Kidney glomerular epithelial cell (primary cell): ENCODE measurements around the gene ZDHHC8.

Experiments used
- DNase-seq: peaks from one replicate; lab custom pipeline; 2025; lab: John Stamatoyannopoulos, UW

Gene ZDHHC8

GRCh38 chr22:20180640-20181039, 49.0 kb downstream of the ZDHHC8 start:
- no peak for DNase-seq

DNA sequence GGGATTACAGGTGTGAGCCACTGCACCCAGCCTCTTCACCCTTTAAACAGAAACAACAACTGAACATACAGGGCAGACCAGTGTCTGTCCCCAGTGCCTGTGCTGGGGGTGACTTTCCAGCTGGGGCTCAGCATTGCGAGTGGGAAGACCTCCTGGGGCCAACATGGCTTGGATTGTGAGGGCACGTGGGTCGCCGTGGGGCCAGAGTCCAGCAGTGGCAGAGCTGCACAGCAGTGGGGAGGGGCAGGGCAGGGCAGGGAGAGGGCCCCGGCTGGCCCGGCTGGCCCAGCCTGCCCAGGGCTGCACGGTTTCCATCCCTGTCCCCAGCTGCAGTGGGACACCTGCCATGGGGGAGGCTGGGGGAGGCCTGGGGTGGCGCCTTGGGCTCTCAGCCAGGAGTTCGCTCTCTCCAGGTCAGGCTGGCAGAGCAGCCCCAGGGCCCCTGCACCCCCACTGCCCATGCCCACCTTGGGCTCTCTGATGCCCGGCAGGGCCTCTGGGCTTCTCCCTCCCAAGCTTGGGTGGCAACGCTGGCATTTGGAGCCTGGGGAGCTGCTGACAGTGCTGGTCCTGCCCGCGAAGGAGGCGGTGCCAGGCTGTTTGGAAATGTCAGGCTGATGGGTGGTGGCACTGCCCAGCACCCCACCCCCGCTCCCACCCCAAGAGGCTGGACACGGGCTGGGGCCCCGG, 49.7 kb downstream of the ZDHHC8 start:
- DNase-seq, result no peak

DNA sequence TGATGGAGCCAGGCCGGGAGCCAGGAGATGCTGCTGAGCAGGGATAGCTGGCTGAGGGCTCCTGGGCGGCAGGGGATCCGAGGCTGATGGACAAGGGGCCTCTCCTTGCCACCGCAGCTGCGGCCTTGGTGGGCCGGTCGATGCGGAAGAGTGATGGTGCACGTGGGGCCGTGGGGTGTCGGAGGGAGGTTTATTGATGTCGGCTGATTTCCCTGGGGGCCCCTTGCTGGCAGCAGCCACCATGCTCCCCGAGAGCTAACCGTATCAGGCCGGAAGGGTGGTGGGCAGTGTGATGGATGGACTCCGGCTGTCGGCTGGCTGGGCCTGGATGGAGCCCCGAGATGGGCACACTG, 50.3 kb downstream of the ZDHHC8 start:
- no peak for DNase-seq

DNA sequence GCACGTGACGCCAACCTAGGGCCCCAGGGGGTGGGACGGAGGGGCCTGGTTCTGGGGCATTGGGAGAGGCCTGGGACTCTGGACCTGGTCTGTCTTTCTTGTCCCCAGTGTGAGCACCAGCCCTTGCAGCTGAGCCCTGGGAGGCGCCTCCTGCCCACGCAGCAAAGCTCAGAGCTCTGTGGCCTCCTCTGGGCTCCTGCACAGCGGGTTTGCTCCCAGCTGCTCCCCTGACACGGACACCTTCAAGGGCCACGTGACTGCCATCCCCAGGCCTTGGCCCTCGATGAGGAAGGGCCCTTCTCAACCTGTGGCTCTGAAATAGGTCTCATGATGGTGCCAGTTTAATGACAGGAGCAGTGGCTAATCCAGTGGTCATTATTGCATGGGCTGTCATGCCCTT, 50.8 kb downstream of the ZDHHC8 start:
- no peak for DNase-seq

DNA sequence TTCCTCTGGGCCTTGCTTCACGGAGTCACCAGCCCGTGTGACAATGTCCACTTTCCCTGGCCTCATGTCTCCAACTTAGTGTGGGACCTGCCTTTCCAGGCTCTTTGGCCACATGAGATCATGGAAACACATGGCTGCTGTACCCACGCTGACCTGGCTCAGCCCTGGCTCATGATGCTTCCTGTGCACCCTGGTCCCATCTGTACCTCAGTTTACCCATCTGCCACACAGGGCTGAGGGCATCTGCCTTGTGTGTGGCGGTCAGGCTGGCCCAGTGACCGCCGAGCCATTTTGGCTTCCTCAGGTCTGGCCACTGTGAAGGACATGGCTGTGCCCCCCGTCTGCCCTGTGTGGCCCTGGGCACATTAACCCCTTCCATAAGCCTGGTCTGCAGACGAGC, 51.5 kb downstream of the ZDHHC8 start:
- no peak for DNase-seq

DNA sequence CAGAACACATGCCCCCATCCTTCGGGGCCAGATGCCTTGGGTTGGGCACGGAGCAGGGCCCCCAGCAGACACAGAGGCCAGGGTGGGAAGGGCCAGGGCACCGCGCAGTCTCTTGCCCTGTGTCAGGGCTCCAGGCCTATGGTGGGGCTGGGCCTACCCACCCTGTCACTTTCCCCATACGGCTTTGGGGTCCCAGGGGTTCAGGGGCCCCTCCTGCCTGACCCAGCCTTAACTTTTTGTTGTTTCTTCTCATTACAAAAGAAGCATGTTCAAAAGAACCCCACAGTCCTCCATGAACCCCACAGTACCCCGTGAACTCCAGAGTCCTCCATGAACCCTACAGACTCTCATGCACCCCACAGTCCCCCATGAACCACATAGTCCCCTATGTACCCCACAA, 52.2 kb downstream of the ZDHHC8 start:
- DNase-seq, result no peak

DNA sequence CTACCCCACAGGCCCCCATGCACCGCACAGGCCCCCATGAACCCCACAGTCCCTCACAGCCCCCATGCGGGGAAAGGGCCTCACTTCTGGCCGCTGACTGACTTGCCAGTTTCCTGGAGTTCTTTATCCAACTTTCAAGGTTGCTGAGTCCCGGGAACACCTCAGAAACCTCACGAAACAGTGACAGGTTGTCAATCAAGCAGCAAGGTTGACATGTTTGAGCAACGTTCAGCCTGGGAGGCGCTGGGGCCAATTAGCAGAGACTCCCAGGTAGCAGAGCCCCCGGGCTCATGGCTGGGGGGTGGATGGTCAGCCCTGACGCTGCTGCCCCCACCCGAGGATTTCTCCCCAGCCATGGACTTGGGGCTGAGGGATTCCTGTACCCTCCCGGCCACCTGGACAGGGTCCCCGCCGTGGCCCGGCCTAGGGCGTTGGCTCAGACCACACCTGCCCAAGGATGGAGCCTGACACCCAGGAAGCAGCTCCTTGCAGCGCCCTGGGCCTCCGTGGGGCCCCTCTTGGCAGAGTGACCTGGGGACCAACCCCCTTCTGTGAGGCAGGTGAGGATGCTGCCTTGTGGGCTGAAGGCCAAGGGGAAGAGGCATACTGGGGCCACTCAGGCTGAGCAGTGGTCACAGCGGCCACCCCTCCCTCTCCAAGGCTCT, 53.0 kb downstream of the ZDHHC8 start:
- no peak for DNase-seq

GRCh38 chr22:20185750-20186149, 54.1 kb downstream of the ZDHHC8 start:
- no peak for DNase-seq

DNA sequence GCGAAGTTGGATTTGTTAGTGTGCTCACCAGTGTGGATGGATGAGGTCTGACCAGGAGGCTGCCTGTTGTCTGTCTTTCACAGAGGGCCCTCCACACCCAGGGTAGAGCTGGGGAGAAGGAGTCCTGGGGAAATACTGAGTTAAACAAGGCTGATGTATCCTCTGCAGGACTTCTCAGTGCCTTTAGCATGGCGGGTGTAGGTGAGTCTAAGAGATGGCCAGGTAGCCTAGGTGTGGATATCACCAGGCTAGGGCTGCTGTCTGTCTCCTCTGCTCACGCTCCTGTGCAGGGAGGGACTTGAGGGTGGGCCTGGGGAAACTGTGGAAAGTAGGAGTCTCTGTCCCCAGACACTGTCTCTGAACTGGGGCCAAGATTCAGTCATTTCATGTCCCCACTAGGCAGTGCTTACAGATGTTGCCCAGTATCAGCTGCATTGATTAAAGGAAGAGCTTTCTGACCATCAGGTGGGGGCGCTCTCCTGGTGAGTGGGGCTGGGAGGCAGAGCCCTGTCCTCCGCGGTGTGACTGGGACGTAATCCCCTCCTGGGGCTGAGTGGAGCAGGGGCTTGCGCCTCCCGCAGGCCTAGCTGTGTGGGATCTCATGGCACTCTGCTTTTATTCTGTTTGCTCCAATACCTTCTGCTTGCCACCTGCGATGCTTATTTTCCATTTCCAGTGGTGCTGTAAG, 54.7 kb downstream of the ZDHHC8 start:
- DNase-seq, result no peak

DNA sequence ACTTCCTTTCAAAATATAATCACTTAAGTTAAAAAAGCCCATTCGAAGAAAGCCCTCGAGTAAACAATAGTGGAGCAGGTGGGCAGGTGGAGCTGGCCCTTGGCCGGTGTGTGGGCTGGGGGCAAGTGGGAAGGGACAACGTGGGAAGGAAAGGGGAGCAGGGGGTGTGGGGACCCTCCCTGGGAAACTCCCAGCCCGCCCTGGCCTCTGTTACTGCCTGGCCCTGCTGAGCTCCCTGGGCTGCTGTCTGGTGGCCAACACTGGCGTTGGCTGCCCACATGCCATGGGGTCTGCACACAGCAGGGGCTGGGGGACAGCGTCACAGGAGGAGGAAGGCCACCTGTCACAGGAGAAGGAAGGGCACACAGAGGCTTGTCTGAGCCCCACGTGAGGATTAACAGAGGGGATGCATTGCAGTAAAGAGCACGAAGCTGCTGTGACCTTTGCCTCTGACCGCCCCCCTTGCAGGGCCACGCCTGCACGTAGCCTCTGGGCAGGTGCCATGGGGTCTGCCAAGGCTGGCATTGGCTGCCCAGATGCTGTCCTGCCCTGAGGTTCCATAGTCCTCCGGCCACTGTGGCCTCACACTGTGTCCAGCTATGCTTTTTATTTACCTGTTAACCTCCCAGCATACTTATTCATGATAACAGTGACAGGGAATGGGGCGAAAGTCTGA, 55.4 kb downstream of the ZDHHC8 start:
- no peak for DNase-seq

GRCh38 chr22:20187777-20188566, 56.4 kb downstream of the ZDHHC8 start:
- DNase-seq, result no peak

DNA sequence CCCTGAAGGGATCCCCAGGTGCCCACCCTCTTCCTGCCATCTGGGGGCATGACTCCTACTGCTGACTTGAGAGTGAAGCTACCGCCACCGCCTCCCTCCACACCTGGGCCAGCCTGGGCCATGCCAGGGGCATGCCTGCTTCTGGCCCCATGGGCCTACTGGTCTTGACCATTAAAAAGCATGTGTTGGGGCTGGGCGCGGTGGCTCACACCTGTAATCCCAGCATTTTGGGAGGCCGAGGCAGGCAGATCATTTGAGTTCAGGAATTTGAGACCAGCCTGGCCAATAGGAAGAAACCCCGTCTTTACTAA, 56.9 kb downstream of the ZDHHC8 start:
- no peak for DNase-seq

GRCh38 chr22:20191000-20191515, 59.5 kb downstream of the ZDHHC8 start:
- no peak for DNase-seq

DNA sequence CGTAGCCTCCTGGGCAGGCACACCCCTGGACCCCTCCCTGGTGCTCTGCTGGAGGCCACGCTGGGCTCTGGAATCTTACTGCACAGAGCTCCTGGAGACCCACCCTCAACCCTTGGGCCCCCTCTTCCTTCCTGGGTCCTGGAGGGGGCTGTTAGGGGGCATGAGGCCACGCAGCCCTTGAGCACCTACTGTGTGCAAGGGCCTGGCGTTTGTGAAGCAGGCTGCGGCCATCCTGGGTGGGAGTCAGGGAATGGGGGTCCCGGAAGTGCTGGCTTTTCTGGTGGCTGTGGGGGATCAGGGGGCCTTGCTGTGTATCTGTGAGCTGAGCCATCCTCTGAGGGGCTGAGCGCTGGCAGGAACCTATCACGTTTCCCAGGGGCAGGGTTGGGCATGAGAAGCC, 60.2 kb downstream of the ZDHHC8 start:
- DNase-seq, result no peak

DNA sequence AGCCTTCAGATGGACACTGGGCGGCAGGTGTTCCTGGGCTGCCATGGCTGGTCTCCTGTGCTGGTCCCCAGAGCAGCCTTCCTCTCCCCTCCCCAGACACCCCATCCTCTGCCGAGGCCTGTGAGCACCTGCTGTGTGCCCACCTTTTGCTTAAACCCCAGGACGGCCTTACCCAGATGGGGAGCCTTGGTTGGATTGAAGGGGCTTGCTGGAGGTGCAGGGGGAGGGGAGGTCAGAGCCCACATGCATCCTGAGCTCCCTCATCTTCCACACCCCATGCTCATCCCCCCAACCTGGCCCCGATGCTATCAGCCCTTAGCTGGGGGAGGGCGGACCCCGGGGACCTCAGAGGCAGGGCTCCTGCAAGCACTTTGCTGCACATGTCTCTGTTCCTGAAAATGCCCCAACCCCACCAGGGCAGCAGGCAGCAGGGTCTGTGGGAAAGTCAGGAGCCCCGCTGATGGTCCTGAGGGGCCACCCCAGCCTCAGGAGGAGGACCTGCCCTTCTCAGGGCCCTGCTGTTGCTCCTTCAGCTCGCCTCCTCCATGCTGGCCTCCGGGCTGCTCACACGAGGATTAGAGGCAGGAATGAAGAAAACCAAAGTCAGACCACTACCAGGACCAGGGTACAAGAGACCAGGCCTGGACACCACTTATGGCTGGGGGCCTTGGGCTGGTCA, 60.8 kb downstream of the ZDHHC8 start:
- DNase-seq, result no peak

DNA sequence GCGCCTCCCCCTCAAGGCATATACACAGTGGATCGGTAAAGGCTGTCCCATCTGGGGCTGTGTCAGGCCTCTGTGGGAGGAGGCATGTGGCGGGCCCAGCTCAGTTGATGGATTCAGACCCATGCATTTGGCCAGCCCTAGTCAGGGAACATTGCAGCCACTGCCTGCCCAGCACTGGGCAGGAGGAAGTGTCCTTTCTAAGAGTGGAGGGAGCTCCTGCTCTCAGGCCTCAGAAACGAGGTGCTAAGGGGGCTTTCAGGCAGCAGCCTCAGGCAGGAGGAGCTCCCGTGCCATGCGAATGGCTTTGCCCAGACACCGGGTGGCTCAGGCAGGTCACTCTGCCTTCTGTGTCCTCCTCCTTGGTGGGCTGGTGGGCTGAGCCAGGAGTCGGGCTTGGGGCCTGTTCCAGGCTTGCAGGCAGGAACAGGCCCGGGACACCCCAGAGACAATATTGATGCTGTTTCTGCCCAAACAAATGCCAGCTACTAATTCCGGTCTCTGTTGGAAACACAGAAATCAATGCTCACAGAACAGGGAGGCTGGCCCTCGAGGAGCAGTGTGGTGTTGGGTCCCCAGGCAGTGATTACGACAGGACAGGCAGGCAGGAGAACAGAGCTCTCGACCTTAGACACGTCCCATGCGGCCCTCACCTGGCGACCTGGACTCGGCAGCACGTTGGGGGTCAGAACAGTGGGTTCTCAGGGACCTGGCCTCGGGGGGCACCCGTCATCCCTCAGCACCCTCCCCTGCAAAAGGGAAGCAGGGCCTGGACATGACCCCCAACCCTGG, 61.6 kb downstream of the ZDHHC8 start:
- DNase-seq, result no peak

DNA sequence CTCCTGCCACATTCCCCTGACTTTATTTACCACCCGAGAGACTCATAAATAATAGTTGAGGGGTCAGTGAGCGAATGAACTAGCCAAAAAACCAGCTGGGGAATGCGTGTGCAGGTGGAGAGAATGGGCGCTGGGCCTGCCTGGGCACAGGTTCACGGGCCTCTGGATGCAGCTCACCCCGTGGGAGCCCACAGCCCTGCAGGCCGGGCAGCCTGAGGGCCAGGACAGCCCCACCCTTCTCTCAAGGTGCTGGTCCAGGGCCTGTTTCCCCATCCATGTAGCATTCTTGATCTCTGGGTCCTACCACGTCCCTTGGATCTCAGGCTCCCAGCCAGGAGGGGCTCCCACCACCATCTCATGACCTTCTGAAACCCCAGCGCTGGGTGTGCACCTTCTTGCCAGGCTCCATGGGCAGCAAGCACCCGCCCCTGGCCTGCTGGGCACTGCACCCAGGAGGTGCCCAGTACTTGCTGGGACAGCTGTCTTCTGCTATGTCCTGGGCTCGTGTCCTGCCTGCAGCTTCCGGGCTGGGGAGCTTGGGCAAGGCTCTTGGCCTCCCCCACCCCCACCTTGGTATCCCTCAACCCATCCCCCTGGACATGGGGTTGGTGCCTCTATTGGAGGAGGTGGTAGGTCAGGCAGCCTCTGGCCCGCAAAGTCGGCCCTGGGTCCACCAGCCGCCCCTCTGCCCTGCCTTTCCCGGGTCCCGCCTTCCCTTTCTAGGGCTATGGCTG, 62.3 kb downstream of the ZDHHC8 start:
- no peak for DNase-seq

DNA sequence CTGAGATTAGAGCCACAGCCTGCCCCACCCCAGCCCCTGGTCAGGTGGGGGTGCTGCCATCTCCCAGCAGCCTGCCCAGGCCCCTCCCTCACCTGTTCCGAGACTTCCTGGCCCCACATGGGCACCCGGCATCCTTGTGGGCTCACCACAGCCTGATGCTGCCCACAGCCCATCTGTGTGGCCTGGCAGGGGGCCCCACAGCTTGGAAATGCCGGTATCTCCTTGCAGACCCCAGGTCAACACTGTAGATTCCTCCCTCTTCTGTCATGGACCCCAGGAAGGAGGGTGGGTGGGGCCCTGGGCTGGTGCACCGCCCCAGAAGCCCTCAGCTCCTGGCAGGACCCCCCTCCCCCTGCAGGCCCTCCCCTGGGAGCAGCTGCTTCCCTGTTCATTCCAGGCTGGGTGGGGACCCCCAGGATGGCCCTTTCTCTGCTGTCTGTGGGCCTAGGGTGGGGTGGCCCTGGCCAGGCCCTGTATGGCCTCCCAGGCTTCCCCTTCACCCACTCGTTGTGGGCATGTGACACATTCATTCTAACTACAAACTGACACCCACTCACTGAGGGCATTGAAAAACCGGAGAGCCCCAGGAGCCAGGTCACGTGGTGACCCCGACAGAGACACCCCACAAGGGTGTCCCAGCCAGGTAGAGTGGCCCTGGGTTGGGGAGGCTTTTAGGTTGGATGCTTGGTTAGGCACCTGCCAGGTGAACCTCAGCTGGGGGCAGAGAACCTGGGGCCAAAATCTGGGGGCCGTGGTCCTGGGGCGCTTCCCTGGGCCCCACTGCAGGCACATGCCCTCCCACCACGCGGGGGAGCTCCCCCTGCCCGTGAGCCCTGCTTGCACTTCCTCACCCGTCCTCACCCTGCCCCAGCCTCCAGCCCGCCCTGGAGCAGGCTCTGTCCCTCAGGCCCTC, 63.3 kb downstream of the ZDHHC8 start:
- DNase-seq, result no peak
